ENCODE results near the gene C1orf74.

Gene C1orf74

DNA sequence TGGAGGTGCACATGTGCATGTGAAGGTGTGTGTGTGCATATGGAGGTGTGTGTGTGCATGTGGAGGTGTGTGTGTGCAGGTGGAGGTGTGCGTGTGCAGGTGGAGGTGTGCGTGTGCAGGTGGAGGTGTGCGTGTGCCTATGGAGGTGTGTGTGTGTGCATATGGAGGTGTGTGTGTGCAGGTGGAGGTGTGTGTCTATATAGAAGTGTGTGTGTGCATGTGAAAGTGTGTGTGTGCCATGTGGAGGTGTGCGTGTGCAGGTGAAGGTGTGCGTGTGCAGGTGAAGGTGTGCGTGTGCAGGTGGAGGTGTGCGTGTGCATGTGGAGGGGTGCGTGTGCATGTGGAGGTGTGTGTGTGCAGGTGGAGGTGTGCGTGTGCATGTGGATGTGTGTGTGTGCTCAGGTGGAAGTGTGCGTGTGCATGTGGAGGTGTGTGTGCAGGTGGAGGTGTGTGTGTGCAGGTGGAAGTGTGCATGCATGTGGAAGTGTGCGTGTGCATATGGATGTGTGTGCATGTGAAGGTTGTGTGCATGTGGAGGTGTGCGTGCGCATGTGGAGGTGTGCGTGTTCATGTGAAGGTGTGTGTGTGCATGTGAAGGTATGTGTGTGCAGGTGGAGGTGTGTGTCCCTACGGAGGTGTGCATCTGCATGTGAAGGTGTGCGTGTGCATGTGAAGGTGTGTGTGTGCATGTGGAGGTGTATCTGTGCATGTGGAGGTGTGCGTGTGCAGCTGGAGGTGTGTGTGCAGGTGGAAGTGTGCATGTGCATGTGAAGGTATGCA is 13.5 kb downstream of the C1orf74 start:
- DNase-seq (ENCODE audit: low read depth in 2 of 2) = no peak

DNA sequence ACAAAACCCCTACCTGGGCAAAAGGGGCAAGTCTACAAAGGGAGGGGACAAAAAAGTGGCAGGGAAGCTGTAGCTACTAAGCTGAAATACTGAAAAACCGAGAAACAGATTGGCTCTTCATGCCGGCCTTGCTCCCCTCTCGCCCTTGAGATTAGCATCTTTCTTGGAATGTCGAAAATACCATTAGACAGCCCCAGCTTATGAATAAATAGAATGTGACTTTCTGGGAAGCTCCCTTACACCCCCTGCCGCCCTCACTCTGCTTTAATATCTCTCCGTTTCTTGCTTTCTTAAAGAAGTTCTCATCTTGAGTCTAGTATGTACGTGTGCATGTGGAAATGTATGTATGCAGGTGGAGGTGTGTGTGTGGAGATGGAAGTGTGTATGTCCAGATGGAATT is 14.4 kb downstream of the C1orf74 start:
- no peak for DNase-seq (ENCODE audit: low read depth in 2 of 2)

DNA sequence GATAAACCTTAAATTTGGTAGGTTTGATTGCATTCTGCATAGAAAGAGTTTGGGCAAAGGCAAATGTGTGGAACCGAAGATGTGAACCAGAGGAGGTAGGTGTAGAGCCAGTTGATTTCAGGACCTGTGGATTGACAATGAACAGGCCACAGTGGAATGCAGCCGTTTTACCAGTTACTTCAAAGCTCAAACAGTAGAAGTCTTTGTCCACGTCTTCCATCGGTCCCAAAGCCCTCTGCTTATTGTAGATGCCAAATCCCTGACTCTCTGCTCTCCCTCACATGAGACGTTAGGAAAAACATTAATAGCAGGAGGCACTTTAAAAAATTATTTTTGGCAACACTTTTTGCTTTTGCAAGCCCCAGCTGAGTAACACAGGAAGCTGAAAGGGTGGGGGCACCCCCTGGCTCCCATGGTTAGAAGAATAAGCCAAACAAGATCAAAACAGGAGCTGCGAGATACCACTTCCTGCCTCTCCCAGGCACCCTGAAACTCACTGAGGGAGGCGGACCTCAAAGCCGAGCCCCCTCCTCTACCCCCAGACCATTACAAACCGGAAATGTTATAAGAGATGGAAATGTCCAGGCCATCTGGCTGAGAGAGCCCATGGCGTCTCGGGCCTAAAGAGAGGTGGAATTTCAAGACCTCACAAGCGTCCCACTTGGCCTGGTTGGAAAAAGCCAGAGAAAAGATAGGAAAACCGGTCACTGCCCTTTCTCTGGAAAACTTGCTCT is 15.0 kb downstream of the C1orf74 start:
- peak; percentile 52 for DNase-seq (ENCODE audit: low read depth in 2 of 2)

DNA sequence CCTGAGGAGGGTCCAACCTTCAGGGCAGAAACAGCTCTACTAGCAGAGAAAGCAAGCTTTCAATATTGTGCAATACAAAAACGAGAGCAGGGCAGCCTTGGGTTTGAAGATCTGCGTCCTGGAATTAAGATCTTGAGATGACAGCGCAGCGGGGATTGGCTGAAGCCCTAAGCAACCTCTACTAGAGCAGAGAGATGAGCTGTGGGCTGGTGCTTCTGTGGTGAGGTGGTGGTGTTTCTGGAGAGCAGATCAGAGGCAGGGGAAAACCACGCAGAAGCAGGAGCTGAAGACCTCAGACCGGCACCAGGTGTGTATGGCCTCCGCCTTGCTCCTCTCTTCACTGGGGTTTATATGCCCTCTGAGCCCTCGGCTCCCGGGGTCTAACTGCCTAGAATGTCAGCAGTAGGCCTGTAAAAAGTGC is 16.0 kb downstream of the C1orf74 start:
- peak; percentile 57 to 66 for DNase-seq (ENCODE audit: low read depth in 2 of 2)

DNA sequence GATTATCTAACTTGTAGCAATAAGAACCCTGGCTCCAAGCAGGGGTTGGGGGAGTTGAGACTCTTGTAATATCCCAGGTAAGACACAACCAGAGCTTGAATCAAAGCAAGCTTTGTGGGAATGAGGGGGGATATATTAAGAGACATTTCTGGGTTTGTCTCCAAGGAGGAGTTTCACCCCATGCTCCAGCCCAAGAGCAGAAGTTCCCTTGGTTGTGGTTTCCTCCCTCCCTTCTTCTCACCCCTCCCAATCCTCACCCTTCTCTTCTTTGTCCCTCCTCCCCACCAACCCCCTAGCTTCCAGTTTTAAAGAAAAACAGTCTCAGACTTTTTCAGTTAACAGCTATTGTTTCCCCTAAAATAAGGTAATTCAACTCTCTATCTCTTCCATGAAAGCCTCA is 16.7 kb downstream of the C1orf74 start:
- DNase-seq (ENCODE audit: low read depth in 2 of 2) = no peak

DNA sequence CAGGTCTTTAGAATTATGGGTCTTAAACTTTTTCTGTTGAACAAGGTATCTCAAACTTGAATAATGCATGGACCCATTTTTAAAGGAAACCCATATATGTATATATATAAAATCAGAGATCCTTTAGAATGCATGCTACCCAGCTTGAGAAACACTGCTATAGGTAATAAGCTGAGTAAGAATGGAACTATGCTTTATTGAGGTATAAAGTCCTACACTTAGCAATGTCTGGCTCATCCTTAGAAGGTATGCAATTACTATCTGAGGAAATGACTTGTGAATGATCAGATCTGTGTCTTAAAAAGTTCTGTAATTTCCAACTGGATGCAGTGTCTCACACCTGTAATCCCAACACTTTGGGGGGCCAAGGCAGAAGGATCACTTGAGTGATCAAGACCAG is 17.3 kb downstream of the C1orf74 start:
- no peak for DNase-seq (ENCODE audit: low read depth in 2 of 2)

DNA sequence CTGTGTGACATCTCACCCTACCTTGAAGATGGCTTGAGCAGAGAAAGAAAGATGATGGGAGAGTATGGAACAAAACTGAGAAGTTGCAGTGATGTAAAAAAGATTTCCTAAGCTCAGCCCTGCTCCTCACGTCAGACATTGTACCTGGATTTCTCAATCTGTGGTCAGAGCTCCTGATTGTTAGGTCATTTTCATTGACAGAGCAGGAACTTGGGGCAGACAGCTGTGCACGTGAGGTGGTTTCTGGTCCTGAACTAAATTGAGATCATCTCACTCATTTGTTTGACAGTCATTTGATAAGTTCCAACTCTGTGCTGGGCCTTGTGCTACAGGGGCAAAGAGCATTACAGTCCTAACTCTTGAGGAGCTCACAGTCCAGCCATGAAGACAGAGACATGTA is 18.3 kb downstream of the C1orf74 start:
- DNase-seq (ENCODE audit: low read depth in 2 of 2) = no peak

DNA sequence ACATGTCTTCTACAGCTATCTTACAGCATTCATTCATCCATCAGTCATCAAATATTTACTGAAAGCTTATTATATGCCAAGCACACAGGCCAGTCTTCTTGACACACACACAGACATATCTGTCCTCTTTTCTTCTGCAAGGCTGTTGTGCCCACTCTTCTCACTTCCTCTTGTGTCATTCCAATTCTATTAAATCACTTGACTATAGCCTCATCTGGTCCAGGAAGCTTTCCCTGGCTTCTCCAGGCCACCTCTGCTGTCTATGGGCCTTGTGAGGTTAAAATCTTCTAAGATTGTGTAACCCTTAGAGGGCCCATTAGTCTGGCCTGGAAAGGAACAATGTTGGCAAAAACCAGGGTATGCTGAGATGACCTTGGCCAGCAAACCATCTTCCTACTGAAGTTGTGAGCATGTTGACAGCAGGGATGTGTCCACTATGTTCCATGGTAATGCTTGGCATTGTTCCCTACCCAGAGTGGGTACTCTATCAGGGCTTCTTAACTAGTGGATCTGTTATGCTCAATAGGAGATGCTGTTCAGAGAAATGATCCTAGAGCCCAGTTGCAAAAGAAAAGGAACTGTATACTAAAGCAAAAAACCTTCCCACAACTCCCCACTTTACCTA is 23.2 kb downstream of the C1orf74 start:
- DNase-seq (ENCODE audit: low read depth in 2 of 2) = no peak

DNA sequence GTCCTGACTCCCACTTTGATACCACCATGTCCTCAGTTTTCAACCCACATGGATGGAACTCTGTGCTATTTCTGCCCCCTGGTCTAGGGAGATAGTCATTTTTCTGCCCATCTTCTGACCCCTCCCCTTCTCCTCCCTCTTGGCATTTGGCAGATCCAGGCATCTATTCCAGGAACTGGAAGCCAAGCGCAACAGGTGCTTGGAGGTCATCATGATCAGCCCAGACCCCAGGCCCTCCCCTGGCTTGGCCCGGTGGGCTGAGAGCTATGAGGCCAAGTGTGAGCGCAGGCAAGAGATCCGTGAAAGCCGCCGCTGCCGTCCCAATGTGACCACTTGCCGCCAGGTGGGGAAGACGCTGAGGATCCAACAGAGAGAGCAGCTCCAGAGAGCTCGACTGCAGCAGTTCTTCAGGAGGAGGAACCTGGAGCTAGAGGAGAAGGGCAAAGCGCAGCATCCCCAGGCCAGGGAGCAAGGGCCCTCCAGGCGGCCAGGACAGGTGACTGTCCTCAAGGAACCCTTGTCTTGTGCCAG is 24.5 kb downstream of the C1orf74 start:
- no peak for DNase-seq (ENCODE audit: low read depth in 2 of 2)

DNA sequence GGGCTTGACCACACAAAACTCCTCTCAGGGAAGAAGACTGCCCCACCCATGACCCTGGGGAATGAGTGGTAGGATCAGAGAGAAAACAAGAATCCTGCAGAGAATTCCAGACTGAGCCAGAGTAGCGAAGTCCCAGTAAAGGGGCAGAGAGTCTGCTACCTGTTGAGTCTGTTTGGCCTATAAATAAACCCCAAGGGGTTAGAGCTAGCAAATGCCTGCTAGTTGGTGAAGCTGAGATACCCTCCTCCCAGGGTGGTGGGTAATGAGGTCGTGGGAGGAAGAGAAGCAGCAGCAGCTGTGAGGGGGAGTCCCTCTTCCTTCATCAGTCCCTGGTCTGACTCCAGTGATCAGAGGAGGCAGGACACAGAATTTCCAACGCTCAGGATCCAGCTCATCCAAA is 26.0 kb downstream of the C1orf74 start:
- no peak for DNase-seq (ENCODE audit: low read depth in 2 of 2)

DNA sequence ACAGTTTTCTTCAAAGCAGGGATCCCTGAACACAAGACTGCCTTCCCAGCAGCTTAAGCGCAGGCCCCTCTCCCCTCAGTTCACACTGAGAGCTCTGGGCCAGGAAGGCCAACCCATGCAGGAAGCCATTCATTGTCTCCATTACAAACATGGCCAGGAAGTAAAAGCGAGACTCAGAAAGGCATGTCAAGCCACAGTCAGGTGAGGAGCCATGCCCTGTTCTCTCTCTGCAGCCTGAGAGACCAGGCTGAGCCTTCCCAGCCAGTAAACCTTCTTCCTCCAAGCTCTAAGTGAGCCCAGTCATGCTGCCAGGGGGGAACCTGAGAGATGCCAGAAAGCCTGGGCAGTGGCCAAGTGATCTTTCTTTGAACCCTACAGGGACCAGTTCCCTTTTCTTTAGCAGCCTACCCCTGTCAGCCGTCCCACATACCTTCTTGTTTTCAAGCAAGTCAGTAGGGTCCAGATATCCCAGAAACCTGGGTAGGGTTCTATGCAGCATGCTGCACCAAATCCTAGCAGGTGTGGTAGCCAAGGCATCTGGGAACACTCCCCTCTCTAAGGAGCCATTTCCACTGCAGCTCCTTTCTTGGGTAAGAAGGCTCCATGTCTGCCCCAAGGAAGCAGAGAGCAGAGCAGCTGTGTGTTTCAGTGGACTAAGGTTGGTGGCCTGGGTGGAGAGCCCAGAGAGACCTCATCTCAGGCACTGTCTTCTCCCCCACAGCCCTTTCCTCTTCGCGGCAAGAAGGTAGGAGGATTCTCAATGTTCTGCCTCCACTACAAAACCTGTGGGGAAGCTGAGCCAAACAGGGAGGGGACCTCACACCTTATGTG is 27.5 kb downstream of the C1orf74 start:
- DNase-seq (ENCODE audit: low read depth in 2 of 2) = no peak

DNA sequence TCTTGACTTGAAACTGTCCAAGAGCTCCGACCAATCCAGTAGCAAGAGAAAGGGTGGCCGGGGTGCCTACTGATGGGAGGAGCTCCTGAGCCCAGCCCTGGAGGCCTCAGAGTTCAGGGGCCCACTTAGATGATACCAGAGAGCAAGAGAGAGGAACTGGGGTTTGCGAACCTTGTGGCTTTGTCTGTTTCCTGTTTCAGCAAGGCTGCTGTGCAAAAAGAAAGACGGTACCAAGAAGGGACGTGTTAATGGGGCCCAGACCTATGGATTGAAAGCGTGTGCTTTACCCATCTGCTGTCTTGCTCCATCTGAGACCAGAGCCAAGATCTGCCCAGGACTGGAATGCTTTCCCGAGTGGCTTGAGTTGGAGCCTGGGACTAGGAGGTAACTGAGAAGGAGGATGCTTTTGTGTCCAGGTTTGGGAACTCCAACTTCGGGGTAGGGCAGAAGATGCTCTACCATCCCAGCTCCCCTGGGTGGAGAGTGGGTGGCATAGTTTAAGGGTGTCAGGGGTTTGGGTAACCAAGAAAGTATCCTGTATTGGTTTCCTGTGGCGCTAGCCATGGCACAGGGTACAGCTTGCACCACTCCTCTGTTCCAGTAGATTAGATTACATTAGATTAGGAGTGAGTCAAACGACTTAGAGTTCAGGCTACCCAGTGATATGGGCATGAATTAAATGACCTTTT is 28.3 kb downstream of the C1orf74 start, which contains the start of gene TRAF3IP3:
Gene TRAF3IP3 (plus strand): TSS at position 128 of the 689 bp plus-strand sequence. CDS start 3,987 bp downstream, outside the sequence.
- DNase-seq (ENCODE audit: low read depth in 2 of 2) = peak in 1 of 2 donors; percentile 63

DNA sequence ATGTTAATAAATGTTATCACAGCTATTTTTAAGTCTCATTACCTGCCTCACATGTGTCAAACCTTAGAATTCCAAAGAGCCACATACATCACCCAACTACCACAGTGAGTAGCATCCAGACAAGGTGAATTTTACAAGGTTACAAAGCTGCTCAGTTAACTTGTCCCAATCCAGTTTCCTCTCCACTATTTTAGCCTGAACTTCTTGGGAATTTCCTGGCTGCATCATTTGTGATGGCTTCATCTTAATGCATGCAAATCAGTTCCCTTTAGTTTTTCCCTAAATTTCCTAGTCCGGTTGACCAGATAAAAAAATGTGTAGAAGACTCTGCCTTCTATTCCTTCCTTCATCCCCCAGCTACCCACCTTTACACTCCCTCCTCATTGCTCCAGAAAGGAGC is 29.1 kb downstream of the C1orf74 start:
- DNase-seq (ENCODE audit: low read depth in 2 of 2) = no peak

DNA sequence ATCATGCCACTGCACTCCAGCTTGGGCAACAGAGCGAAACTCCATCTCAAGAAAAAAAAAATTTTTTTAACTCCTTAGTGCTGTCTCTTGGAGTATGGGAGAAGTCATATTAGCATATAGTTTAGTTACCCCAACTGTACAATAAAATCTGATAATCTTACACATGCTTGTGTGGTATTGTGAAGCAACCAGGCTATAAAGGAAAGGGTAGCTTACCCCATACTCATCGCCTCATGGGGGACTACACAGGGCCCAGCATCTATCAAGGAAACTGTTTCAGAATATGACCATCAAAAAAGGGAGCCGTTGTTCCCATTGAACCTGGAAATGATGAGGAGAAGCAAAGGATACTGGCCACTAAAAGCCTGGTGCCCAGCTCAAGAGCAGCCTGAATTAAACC is 31.5 kb downstream of the C1orf74 start:
- DNase-seq (ENCODE audit: low read depth in 2 of 2) = no peak

DNA sequence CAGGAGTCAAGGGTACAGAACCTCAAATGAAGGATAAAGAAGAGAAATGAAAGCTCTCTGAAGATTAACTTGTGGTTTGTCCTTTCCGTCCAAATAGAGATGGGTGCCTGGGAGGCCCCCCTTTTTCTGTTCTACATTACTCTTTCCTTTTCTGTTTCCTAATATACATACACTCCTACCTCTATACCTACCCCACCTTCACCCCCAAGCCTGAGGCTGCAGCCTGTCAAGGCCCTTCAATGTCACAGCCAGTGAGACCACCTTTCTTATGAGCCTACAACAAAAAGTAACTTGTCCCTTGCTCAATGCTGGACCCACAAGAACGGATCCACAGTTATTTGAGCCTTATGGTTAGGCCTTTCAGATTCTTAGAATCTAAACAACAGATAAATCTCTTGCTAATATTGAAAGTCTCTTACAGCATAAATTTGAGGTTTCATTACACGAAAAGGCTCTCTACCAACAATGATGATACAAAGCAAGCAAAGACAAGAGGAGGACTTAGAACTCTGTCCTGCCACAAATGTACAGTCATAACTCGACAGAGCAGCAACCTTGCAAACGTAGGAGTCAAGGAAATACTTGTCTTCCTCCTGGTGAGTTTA is 32.6 kb downstream of the C1orf74 start:
- no peak for DNase-seq (ENCODE audit: low read depth in 2 of 2)

DNA sequence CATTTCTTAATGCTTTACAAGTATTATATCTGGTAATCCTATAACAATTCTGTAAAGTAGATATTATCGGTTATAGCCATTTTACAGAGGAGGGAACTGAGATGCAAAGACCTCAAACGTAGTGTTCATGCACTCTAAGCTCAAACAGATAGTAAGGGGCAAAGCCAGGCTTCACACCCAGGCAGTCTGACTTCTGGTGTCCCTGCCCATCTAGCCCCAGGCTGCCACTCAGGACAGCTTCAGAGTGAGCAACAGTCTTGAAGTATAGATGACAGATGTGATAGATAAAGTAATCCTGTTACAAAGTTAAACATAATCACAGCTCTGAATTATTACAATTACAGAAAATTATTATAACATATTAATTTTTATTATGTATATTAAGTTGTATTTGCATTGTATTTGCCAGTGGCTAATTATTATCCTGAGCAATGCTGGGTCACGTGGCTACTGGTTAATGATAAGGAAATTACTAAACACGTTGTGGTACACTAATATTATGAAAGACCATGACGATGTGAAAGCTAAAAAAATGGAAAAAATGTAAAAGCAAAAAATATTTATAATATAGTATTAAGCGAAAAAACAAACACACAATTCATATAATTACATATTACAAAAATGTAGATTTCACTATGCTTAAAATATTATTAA is 34.6 kb downstream of the C1orf74 start:
- no peak for DNase-seq (ENCODE audit: low read depth in 2 of 2)

DNA sequence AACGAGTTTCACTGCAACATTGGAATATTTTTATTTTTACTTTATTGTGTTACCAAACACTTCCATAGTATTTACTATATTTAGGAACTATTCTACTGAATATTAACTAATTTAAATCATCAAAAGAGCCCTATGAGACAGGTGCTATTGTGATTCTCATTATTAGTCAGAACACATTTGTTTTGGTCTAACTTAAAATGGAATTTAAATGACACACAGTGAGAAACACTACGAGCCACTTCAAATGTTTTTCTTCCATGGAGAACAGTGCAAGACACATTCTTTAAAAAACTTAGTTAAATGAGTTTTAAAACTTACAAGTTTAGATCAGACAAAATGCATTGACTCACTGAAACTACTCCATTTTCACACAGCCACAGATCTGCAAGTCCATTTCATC is 35.2 kb downstream of the C1orf74 start:
- DNase-seq (ENCODE audit: low read depth in 2 of 2) = no peak

DNA sequence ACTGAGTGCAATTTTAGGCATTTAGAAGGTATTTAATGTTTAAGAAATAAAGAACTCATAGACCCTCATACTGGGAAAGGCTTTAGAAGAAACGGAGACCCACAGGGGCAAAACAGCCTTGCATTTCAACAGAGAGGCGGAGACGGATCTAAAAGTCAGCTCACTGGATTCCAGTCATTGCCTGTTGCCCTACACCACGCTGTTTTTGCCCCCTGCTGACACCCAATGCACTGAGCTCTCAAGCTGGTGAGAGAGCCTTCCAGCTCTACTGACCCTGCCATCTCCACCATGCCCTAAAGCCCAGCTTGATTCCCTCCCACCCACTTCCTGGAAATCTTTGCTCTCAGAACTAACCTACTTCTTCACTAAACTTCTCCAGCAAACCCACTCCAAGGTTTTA is 35.7 kb downstream of the C1orf74 start:
- DNase-seq (ENCODE audit: low read depth in 2 of 2) = no peak

DNA sequence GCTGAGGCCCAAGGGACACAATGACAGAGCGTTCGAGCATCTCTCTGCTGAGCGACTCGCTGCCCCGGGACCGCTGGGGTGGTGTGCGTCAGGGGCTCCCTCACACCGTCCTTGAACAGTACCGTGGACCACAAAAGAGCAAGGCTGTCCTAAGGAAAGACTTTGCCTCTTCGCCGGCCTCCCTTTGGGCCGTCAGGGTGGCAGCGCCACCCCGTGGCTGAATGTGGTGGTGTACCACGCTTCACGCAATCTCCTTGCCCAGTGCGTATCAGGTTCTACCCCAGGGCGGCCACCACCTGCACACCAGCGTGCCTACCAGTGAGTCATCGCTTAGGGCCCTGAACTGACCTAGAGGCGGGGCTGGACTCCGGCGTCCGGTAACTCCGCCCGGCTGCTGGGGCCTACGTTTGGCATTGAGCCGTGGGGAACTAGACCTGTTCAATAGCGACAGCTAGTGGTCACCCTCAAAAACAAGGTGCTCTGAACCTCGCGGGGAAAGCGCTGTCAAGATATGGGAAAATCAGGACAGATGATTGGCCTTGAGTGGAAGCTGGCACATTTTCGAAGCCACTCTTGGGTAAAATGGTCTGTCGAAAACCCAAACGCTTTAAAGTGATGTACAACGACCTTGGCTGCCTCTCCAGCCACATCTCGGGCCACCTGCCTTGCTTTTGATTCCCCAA is 36.6 kb downstream of the C1orf74 start:
- DNase-seq (ENCODE audit: low read depth in 2 of 2) = peak; percentile 70 to 81

Data from stimulated activated CD4-positive, alpha-beta T cell treated with anti-CD3 and anti-CD28 coated beads, Interleukin-1b, Interleukin-23, amount 100 ng/mL, for 4 hours (primary cell).